Measurements from ENCODE around the gene MLXIPL.

GRCh38 chr7:73611017-73611555, 13.2 kb downstream of the MLXIPL start:
- TF ChIP-seq EZH2 (IDR thresholded peaks at IDR 0.05) (no peak), CTCF (IDR thresholded peaks at IDR 0.05) (no peak), EZH2phosphoT487 (IDR thresholded peaks at IDR 0.05) (no peak)

Data from neural progenitor cell (in vitro differentiated cells).